Femur (tissue), 1 donor: Measurements from ENCODE around the gene STK4.
"Not testable (repeated sequence)": the region's sequence is repeated elsewhere in the genome, so short reads cannot be mapped to it uniquely, and the experiment has no call there.

Source experiments
- DNase-seq: peaks from one replicate; pipeline ENCODE4 v3.0.0-alpha.2; 2017

The STK4 gene

GRCh38 chr20:44990425-44990824, 24.1 kb downstream of the STK4 start:
- no peak for DNase-seq

- DNase-seq, result no peak
Measured at GRCh38 chr20:44990957-44991356, 24.6 kb downstream of the STK4 start.

DNA sequence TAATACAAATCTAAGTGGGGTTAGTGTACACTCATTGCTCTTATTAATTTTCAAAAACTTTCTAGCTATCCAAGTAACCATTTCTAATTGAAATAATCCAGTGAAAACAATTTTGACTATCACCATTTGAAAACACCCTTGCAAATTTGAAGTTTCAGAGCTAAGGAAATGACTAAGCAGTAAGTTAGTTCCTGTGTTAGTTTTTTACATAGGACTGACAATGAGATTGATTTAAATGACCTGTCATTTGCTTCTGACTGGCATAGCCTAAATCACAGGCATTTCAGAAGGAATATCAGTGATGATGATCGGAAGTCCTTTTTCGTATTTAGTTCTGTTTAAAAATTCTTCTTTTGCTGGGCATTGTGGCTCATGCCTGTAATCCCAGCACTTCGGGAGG, 27.0 kb downstream of the STK4 start:
- DNase-seq, result no peak

GRCh38 chr20:44997171-44997570, 30.9 kb downstream of the STK4 start:
- DNase-seq, result no peak

DNA sequence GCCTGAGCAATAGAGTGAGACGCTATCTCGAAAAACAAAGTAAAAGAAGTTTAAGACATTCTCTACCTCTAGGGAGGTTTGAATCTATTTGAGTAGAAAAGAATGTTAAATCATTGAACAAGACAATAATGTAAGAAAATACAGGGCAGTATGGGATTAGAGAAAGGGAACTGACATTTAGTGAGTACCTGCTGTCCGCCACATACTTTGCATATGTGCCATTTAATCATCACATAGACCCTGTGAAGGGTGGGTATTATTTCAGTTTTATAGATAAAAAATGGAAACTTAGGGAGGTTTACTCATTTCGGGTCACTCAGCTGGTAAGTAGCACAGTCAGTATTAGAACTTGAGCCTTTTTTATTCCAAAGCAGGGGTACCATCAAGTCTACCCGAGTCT, 31.4 kb downstream of the STK4 start:
- no peak for DNase-seq

DNA sequence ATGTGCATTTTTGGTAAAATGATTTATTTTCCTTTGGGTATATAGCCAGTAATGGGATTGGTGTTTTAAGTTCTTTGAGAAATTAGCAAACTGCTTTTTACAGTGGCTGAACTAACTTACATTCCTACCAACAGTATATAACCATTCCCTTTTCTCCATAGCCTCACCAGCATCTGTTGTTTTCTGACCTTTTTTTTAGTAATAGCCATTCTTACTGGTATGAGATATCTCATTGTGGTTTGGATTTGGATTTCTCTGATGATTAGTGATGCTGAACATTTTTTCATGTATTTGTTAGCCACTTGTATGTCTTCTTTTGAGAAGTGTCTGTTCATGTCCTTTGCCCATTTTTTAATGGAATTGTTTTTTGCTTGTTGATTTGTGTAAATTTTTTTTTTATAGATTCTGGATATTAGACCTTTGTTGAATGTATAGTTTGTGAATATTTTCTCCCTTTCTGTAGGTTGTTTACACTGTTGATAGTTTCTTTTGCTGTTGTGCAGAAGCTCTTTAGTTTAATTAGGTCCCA, 42.3 kb downstream of the STK4 start:
- DNase-seq, result no peak

DNA sequence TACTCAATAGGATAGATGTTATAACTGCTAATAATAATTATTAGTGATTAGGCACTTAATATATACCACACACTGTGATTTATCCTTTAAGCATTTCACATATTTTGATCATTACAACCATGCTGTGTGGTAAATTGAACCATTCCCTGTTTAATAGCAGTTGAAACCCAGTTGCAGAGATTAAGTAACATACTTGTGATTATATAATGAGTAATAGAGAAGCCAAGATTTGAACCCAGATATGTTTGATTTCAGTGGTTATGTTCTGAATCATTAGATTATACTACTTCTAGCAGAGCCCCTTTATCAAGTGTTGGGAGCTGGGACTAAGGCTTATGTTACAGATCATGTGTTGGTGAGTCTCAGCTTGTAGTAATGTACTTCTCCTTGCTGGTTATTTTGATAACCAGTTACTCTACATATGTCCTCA, 44.1 kb downstream of the STK4 start:
- DNase-seq, result no peak

- DNase-seq, result peak; percentile 59
Measured at GRCh38 chr20:45011108-45011526, 44.8 kb downstream of the STK4 start.

DNA sequence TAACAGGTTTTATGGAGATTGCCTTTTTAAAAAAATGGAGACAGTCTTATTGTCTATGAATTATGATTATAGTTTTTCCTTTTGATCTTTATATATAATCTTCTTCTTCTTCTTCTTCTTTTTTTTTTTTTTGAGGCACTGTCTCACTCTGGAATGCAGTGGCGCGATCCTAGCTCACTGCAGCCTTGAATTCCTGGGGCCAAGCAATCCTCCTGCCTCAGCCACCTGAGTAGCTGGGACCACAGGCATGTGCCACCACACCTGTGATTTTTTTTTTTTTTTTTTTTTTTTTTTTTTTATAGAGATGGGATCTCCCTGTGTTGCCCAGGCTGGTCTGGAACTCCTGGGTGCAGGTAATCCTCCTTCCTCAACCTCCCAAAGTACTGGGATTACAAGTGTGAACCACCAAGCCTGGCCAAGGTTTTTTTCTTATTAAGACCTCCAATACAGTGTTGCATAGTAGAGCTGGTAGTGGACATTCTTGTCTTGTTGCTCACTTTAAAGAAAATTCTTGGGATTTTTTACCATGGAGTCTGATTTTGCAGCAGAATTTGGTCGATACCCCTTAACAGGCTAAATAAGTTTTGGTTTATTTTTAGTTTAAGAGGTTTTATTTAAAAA, 46.5 kb downstream of the STK4 start:
- DNase-seq, result no peak

- DNase-seq, result not testable (repeated sequence)
Measured at GRCh38 chr20:45014131-45014530, 47.8 kb downstream of the STK4 start.

DNA sequence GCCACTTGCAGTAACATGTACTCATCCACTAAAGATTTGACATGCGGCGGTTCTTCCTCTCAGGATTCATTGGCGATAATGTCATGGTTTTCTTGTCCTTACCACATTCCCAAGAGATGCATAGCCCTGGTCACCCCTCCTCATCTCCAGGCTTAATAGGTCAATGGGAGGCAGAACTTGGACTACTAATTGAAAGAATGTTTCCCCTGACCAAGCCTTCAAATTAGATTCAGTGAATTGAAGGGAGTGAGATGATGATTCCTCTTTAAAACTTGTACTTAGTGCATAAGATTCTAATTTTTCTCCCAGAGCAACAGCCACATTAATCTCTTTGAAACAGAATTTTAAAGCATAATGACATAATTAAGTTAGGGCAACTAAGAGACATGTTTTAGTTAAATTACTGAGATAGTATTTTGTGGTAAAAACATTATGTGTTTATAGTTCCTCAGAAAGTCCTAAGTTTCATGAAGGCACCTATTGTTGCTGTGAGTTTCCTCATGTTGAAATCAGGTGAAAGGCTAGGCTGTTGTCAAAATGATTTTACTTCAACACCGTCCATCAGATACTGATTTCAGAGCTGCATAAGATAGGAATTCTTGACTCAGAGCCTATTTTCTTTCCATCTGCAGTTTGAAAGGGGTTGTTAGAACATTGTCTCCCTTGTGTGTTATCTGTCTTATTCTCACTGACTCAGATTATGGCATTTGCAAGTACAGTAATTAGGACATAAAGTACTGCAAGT, 48.5 kb downstream of the STK4 start:
- no peak for DNase-seq

DNA sequence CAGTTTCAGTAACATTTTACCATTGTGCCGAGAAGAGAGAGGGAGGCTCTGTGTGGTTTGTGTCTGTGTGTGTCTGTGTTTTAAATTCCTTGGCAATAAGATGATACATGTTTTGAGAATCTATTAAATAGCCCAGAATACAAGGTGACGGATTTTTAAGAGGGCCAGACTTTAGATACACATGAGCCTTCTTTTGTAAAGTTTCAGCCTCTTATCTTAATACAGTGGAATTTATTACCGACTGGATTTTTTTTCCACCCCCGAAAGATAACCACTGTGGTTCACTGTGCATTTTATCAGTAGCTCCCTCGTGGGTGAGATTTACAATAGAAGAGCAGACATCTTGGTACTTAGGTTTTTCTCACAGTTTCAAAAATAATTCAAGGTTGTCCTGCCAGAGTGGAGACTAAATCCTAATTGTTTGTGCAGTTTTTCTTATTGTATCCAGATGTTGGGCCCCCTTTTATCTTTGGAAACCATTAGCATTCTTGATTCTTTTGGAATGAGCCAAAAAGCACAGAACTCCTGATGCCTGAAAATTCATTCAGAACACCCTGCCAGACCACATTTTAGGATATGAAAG, 49.9 kb downstream of the STK4 start:
- DNase-seq, result no peak

DNA sequence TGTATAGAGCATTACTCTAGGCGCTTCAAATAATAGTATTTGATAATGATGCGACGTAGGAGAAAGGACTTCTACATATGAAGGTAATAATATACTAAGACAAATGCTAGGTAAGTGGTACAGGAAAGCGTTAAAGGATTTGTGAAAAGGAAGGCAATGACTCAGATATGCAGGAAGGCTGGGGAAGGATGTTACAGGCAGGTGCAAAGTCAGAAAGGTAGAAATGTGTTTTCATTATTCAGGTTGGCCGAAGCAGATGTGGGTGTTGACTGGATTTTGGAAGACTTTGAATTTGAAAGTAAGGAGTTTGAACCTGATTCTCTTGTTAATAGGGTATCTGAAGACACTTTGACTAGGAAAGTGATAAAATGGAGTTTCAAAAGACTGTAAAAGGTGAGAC, 51.0 kb downstream of the STK4 start:
- DNase-seq, result no peak

DNA sequence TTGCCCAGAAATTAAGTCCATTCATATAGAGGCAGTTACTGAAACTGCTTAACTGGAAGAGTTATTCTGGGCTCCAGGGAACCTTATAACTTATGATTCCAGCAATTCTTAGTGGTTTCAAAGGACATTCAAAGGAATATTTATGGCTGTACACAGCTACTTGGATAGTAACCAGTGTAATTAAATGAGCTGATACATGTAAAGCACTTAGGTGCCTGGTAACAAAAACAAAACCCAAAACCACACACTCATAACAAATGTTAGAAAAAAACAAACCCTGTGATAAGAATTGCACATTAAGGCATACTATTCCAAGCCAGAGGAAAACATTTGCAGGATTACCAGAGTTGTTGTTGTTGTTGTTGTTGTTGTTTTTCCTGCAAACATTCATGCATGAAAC, 51.5 kb downstream of the STK4 start:
- no peak for DNase-seq

DNA sequence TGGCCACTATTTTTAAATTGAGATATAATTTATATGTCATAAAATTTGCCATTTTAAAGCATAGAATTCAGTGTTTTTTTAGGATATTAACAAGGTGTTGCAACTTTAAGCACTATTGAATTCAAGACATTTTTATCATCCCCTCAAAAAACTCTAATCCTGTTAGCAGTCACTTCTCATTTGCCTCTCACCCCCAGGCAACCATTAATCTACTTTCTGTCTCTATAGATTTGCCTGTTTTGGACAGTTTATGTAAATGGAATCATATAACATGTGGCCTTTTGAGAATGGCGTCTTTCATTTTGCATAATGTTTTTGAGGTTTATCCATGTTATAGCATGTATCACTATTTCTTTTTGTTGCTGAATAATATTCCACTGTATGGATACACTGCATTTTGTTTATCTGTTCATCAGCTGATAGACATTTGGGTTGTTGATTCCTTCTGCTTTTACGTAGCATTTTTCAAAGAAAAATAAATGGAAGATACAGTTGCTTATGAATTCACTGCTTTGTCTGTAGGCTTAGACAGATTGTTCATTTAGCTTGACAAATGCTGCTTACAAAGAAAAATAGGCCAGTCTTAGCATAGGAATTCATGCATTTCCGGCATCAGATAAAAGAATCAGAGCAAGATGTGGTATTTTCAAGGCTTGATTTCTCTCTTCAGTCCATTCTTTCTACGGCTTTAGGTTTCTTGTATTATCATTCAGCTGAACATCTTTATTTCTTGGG, 52.9 kb downstream of the STK4 start:
- no peak for DNase-seq

DNA sequence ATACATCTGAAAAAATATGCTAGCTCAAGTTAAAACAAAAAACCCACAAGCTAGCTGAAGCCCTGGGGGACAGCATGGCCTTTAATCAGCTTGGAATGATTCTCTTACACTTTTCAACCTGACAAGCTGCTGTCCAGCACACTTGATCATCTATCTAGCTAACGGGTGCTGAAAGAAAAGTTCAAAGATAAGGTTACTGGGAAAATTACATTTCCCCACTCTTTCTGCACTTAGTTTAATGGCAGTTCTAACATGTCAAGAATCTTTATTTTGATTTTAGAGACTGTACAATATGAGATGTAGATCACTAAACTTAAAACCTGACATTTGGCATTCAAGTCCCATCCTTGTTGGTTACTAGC, 53.4 kb downstream of the STK4 start:
- no peak for DNase-seq

GRCh38 chr20:45020236-45020886, 54.0 kb downstream of the STK4 start:
- DNase-seq, result no peak

DNA sequence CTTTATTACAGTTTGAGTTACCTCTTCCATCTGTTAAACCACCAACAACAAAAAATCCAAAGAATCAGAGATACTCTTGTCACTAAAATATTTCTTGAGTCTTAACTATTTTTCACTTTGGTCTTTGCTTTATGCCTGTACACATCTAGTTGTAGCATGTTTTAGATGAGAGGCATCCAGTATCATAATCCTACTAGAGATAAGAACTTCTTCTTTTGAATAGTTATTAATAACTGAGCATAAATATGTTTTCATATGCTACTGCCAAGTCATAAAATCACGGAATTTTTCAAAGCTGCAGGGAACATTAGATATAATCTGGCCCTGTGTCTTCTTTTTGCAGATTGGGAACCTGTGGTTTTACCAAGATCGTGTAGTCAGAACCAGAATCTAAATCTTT, 55.3 kb downstream of the STK4 start:
- no peak for DNase-seq

GRCh38 chr20:45023140-45023539, 56.8 kb downstream of the STK4 start:
- DNase-seq, result not testable (repeated sequence)

DNA sequence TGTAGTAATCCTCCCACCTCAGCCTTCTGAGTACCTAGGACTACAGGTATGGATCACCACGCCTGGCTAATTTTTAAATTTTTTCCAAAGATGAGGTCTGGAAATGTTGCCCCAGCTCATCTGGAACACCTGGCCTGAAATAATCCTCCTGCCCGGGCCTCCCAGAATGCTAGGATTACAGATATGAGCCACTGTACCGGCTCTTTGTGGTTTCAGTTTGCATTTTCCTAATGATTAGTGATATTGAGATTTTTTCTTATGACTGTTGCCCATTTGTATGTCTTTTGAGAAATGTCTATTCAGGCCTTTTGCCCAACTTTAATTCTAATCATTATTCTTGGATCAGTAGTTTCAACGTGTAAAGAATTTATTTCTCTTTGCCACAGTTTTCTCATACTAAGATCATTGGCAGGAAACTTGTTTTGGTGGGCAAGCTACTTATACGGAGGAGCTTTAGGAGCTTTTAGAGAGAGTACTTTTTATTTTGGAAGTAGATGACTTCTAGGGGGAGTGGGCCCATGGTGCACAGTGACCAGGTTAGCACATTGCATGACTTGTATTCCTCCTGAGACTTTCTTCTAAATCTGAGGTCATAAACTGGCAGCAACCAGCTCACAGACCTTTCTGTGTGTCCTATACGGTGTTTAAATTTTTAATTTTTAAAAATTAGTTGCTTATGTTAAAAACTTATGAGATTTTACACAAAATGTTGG, 62.3 kb downstream of the STK4 start:
- no peak for DNase-seq

DNA sequence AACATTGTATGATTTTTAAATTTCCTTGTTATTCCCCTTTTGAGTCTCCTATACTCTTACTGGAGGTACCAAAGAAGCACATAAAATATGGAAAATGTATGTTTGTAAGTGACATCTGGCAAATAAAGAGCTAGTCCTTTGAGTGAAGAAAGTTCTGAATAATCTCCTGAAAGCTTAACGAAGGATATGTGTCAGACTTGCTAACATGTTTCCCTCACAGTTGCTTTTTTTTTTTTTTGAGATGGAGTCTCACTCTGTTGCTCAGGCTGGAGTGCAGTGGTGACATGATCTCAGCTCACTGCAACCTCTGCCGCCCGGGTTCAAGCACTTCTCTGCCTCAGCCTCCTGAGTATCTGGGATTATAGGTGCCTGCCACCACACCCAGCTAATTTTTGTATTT, 63.6 kb downstream of the STK4 start:
- no peak for DNase-seq

DNA sequence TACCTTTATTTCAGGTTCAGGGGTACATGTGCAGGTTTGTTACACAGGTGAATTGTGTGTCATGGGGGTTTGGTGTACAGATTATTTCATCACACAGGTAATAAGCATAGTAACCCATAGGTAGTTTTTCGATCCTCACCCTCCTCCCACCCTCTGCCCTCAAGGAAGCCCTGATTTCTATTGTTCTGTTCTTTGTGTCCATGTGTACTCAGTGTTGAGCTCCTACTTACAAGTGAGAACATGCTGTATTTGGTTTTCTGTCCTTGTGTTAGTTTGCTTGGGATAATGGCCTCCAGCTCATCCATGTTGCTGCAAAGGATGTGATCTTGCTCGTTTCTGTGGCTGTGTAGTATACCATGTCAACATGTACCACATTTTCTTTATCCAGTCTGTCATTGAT, 66.0 kb downstream of the STK4 start:
- no peak for DNase-seq
